ENCODE data around the gene ABI2.
A peak's percentile ranks its signal among the peaks of the same experiment; 100 is the strongest.
"Not testable (repeated sequence)": the region's sequence is repeated elsewhere in the genome, so short reads cannot be mapped to it uniquely, and the experiment has no call there.

Gene ABI2

GRCh38 chr2:203327901-203328759 is at the start of gene ABI2:
Gene ABI2, plus strand, starts transcription at chr2:203328394. Its CDS starts 121 bp downstream, at chr2:203328515.
- peak; percentile 59 to 65 for DNase-seq

- DNase-seq, result no peak
Observed at GRCh38 chr2:203279288-203279687, 48.9 kb upstream of the ABI2 start.

- no peak for DNase-seq
Observed at GRCh38 chr2:203280428-203281064, 47.6 kb upstream of the ABI2 start.

GRCh38 chr2:203282101-203282500 is 46.1 kb upstream of the ABI2 start:
- DNase-seq, result no peak

- DNase-seq, result no peak
Observed at GRCh38 chr2:203286532-203286931, 41.7 kb upstream of the ABI2 start.

GRCh38 chr2:203301667-203302066 is 26.5 kb upstream of the ABI2 start:
- DNase-seq, result no peak

- DNase-seq, result not testable (repeated sequence)
Observed at GRCh38 chr2:203302586-203302985, 25.6 kb upstream of the ABI2 start.

GRCh38 chr2:203310688-203311436 is 17.3 kb upstream of the ABI2 start:
- no peak for DNase-seq

- DNase-seq, result no peak
Observed at GRCh38 chr2:203326356-203326755, 1.8 kb upstream of the ABI2 start.

- no peak for DNase-seq
Observed at GRCh38 chr2:203327582-203327900, 653 bp upstream of the ABI2 start.

GRCh38 chr2:203328760-203329540 is 756 bp downstream of the ABI2 start:
- DNase-seq, result peak; percentile 37 to 42

GRCh38 chr2:203330434-203330833 is 2.2 kb downstream of the ABI2 start:
- DNase-seq, result no peak

- DNase-seq, result no peak
Observed at GRCh38 chr2:203338322-203338721, 10.1 kb downstream of the ABI2 start.

- DNase-seq, result no peak
Observed at GRCh38 chr2:203340791-203341487, 12.7 kb downstream of the ABI2 start.

GRCh38 chr2:203341741-203342310 is 13.6 kb downstream of the ABI2 start:
- no peak for DNase-seq

- not testable (repeated sequence) for DNase-seq
Observed at GRCh38 chr2:203342374-203342773, 14.2 kb downstream of the ABI2 start.

- no peak for DNase-seq
Observed at GRCh38 chr2:203344667-203345066, 16.5 kb downstream of the ABI2 start.

GRCh38 chr2:203346612-203347011 is 18.4 kb downstream of the ABI2 start:
- no peak for DNase-seq

- no peak for DNase-seq
Observed at GRCh38 chr2:203347375-203347774, 19.2 kb downstream of the ABI2 start.

GRCh38 chr2:203352604-203353255 is 24.5 kb downstream of the ABI2 start:
- no peak for DNase-seq

- no peak for DNase-seq
Observed at GRCh38 chr2:203354966-203355365, 26.8 kb downstream of the ABI2 start.

All from stimulated activated CD4-positive, alpha-beta T cell treated with anti-CD3 and anti-CD28 coated beads, Interleukin-2, amount 100 ng/mL, for 48 hours (primary cell).